Measurements from ENCODE around the gene WNT7A.

The WNT7A gene

DNA sequence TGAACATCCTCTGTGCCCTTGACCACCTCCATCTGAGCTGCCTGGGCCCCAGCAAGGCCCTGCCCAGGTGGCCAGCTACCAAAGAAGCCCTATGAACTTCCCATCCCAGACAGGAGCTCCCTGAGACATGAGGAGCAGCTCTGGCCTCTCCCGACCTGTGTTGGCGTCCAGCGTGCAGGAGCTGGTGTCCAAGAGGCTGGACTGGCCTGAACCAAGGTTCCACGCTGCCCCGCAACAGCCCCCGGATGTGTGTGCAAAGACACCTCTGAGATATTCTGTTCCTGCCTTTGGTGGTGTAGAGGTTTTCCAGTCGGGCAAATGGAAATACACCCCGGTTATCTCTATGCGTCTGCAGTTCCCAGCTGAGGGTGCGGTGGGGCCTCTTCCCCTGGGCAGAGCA is 42.1 kb downstream of the WNT7A start:
- Histone ChIP-seq H2BK120ac (ENCODE audit: insufficient read depth, low read length, poor library complexity) (no peak overlapping the region), H2BK12ac (ENCODE audit: low read length) (no peak overlapping the region), H3K18ac (ENCODE audit: low read length) (no peak overlapping the region), H3K4me3 (ENCODE audit: low read depth, low read length) (no peak overlapping the region), H3K36me3 (ENCODE audit: control insufficient read depth in 1 of 2, insufficient read depth in 2 of 2, low read length in 2 of 2) (no peaks in the 10 kb centered on the region), H2BK5ac (ENCODE audit: low read depth, low read length, poor library complexity) (no peak overlapping the region), H4K12ac (ENCODE audit: low read depth, low read length) (no peak overlapping the region), H3K79me2 (ENCODE audit: control insufficient read depth, insufficient read depth, low read length, poor library complexity) (no peaks in the 10 kb centered on the region), H3K9me3 (ENCODE audit: insufficient read depth, low read depth, low read length) (peaks cover 2% of the 10 kb centered on the region), H2AFZ (ENCODE audit: insufficient read depth, low read length, poor library complexity) (no peak overlapping the region), H3K9ac (ENCODE audit: low read length) (no peak overlapping the region), H4K8ac (ENCODE audit: low read depth, low read length) (no peak overlapping the region), H3K14ac (ENCODE audit: low read length) (no peak overlapping the region), H3K27ac (ENCODE audit: low read depth, low read length) (no peak overlapping the region), H2AK5ac (ENCODE audit: low read length) (no peak overlapping the region), H3K4me2 (ENCODE audit: low read length) (no peak overlapping the region), H3K4ac (ENCODE audit: low read depth, low read length) (no peak overlapping the region), H3K79me1 (ENCODE audit: low read length) (no peaks in the 10 kb centered on the region), H3K27me3 (ENCODE audit: insufficient read depth, low read length) (no peaks in the 10 kb centered on the region), H4K91ac (ENCODE audit: low read depth, low read length) (no peak overlapping the region), H3K23ac (ENCODE audit: low read length) (no peak overlapping the region), H3K4me1 (ENCODE audit: control insufficient read depth in 1 of 2, insufficient read depth in 2 of 2, low read length in 2 of 2) (no peaks in the 10 kb centered on the region)
- DNase-seq: no peak
- no CpG with 5 or more reads among the region's 10 CpGs for WGBS (ENCODE audit: extremely low coverage, insufficient coverage, insufficient read length)

DNA sequence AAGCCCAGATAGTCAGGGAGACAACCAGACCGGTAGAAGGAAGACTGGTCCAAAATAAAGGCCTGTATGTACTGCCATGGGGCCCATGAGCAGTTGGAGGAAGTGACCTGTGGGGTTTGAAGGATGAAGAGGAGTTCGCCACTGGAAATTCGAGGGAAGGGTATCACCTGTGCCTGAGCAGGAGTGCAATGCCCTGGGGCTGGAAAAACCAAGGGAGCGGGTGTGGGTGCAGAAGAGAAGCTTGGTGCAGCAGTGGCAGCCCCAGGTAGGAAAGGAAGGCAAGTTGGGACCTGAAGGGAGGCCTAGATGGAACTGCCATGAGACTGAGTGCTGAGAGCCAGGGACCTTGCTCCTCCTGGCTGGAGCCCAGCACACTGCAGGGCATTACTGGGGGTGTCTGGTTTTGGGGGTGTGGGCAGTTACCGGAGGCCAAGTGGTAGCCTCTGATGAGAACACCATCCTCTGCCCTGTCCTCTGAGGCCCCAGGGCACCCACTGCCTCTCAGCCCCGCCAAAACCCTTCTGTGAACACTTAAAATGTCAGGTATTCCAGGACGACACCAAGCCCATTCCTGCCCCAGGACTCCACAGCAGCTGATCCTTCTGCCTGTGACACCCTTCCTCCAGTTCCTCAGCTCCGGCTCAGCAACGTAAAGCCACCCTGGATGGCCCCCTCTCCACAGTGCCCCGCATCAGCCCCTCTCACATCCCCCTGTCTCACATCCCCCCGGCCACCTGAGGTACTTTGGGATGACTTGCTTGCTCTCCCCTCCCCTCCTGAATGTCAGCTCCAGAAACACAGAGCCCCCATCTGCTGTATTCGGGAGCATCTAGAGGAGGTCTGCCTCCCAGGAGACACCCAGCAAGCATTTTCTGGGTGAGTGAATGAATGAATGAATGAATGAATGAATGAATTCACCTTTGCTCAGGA is 42.9 kb downstream of the WNT7A start:
- no peak overlapping the region for H2BK5ac ChIP-seq (ENCODE audit: low read depth, low read length, poor library complexity)
- H3K9ac ChIP-seq (ENCODE audit: low read length): no peak overlapping the region
- no peak overlapping the region for H2AK5ac ChIP-seq (ENCODE audit: low read length)
- no peak overlapping the region for H4K91ac ChIP-seq (ENCODE audit: low read depth, low read length)
- H3K4me3 ChIP-seq (ENCODE audit: low read depth, low read length): no peak overlapping the region
- H3K4ac ChIP-seq (ENCODE audit: low read depth, low read length): no peak overlapping the region
- no peak overlapping the region for H3K23ac ChIP-seq (ENCODE audit: low read length)
- H3K27me3 ChIP-seq (ENCODE audit: insufficient read depth, low read length): no peaks in the 10 kb centered on the region
- no peak overlapping the region for H3K4me2 ChIP-seq (ENCODE audit: low read length)
- no peaks in the 10 kb centered on the region for H3K79me2 ChIP-seq (ENCODE audit: control insufficient read depth, insufficient read depth, low read length, poor library complexity)
- H3K79me1 ChIP-seq (ENCODE audit: low read length): no peaks in the 10 kb centered on the region
- H3K27ac ChIP-seq (ENCODE audit: low read depth, low read length): no peak overlapping the region
- no peak overlapping the region for H3K14ac ChIP-seq (ENCODE audit: low read length)
- H2AFZ ChIP-seq (ENCODE audit: insufficient read depth, low read length, poor library complexity): no peak overlapping the region
- H3K4me1 ChIP-seq (ENCODE audit: control insufficient read depth in 1 of 2, insufficient read depth in 2 of 2, low read length in 2 of 2): no peaks in the 10 kb centered on the region
- H3K36me3 ChIP-seq (ENCODE audit: control insufficient read depth in 1 of 2, insufficient read depth in 2 of 2, low read length in 2 of 2): no peaks in the 10 kb centered on the region
- no peak overlapping the region for H2BK12ac ChIP-seq (ENCODE audit: low read length)
- peaks cover 2% of the 10 kb centered on the region for H3K9me3 ChIP-seq (ENCODE audit: insufficient read depth, low read depth, low read length)
- peak in 1 of 2 donors; percentile 40 for DNase-seq
- H4K12ac ChIP-seq (ENCODE audit: low read depth, low read length): no peak overlapping the region
- WGBS (ENCODE audit: extremely low coverage, insufficient coverage, insufficient read length): no CpG with 5 or more reads among the region's 12 CpGs
- no peak overlapping the region for H4K8ac ChIP-seq (ENCODE audit: low read depth, low read length)
- H3K18ac ChIP-seq (ENCODE audit: low read length): no peak overlapping the region
- no peak overlapping the region for H2BK120ac ChIP-seq (ENCODE audit: insufficient read depth, low read length, poor library complexity)

- no CpG with 5 or more reads among the region's 9 CpGs for WGBS (ENCODE audit: extremely low coverage, insufficient coverage, insufficient read length)
These were observed 44.6 kb downstream of the WNT7A start for GRCh38 chr3:13835246-13835645.

DNA sequence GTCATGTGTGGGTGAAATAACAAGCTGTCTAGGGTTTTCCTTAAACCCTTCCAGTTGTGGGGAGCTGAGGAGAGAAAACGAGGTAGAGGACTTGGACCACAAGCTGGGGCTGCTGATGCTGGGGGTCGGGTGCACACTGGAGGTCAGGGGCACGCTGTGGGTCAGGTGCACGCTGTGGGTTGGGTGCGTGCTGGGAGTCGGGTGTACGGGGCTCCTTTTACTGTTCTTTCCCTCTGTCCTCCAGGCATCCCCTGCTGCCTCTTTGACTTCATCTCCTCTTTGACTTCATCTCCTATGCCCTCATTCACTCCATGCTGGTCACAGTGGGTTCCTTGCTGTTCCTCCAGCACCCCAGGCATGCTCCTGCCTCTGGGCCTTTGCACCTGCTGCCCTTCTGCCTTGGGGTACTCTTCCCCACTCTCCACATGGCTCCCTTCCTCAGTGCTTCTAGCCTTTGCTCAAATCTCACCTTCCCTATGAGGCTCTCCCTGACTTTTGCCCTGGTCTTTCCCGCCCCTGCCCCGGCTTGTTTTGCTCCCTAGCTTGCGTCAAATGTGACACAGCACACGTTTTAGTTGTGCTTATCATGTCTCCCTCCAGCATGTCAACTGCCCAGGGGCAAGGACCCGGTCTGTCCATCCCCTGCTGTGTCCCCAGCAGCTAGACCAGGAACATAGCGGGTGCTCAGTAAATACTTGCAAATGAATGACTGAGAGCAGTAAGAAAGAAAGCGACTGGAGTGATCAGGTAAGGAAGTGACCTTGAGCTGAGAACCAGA is 45.4 kb downstream of the WNT7A start:
- no peak overlapping the region for H3K4me3 ChIP-seq (ENCODE audit: low read depth, low read length)
- H3K23ac ChIP-seq (ENCODE audit: low read length): no peak overlapping the region
- H3K4me1 ChIP-seq (ENCODE audit: control insufficient read depth in 1 of 2, insufficient read depth in 2 of 2, low read length in 2 of 2): no peaks in the 10 kb centered on the region
- no peak overlapping the region for H3K4ac ChIP-seq (ENCODE audit: low read depth, low read length)
- no peak overlapping the region for H3K4me2 ChIP-seq (ENCODE audit: low read length)
- H2BK5ac ChIP-seq (ENCODE audit: low read depth, low read length, poor library complexity): no peak overlapping the region
- H3K36me3 ChIP-seq (ENCODE audit: control insufficient read depth in 1 of 2, insufficient read depth in 2 of 2, low read length in 2 of 2): no peaks in the 10 kb centered on the region
- no CpG with 5 or more reads among the region's 14 CpGs for WGBS (ENCODE audit: extremely low coverage, insufficient coverage, insufficient read length)
- H3K79me2 ChIP-seq (ENCODE audit: control insufficient read depth, insufficient read depth, low read length, poor library complexity): no peaks in the 10 kb centered on the region
- DNase-seq: peak; percentile 80 to 82
- no peaks in the 10 kb centered on the region for H3K79me1 ChIP-seq (ENCODE audit: low read length)
- H3K9ac ChIP-seq (ENCODE audit: low read length): no peak overlapping the region
- no peak overlapping the region for H2AK5ac ChIP-seq (ENCODE audit: low read length)
- no peak overlapping the region for H2BK12ac ChIP-seq (ENCODE audit: low read length)
- H3K9me3 ChIP-seq (ENCODE audit: insufficient read depth, low read depth, low read length): peaks cover 2% of the 10 kb centered on the region
- H3K18ac ChIP-seq (ENCODE audit: low read length): no peak overlapping the region
- no peak overlapping the region for H4K91ac ChIP-seq (ENCODE audit: low read depth, low read length)
- no peak overlapping the region for H2BK120ac ChIP-seq (ENCODE audit: insufficient read depth, low read length, poor library complexity)
- no peak overlapping the region for H4K8ac ChIP-seq (ENCODE audit: low read depth, low read length)
- no peak overlapping the region for H3K14ac ChIP-seq (ENCODE audit: low read length)
- no peak overlapping the region for H4K12ac ChIP-seq (ENCODE audit: low read depth, low read length)
- no peaks in the 10 kb centered on the region for H3K27me3 ChIP-seq (ENCODE audit: insufficient read depth, low read length)
- H2AFZ ChIP-seq (ENCODE audit: insufficient read depth, low read length, poor library complexity): no peak overlapping the region
- no peak overlapping the region for H3K27ac ChIP-seq (ENCODE audit: low read depth, low read length)

More at GRCh38 chr3:13835246-13835645, 44.6 kb downstream of the WNT7A start:
- H2BK120ac ChIP-seq (ENCODE audit: insufficient read depth, low read length, poor library complexity): no peak overlapping the region
- H3K4me1 ChIP-seq (ENCODE audit: control insufficient read depth in 1 of 2, insufficient read depth in 2 of 2, low read length in 2 of 2): no peaks in the 10 kb centered on the region
- H3K36me3 ChIP-seq (ENCODE audit: control insufficient read depth in 1 of 2, insufficient read depth in 2 of 2, low read length in 2 of 2): no peaks in the 10 kb centered on the region
- H3K14ac ChIP-seq (ENCODE audit: low read length): no peak overlapping the region
- no peak overlapping the region for H2AFZ ChIP-seq (ENCODE audit: insufficient read depth, low read length, poor library complexity)
- no peak overlapping the region for H3K4me2 ChIP-seq (ENCODE audit: low read length)
- no peak overlapping the region for H3K23ac ChIP-seq (ENCODE audit: low read length)
- H2AK5ac ChIP-seq (ENCODE audit: low read length): no peak overlapping the region
- no peak overlapping the region for H3K4me3 ChIP-seq (ENCODE audit: low read depth, low read length)
- no peak overlapping the region for H4K91ac ChIP-seq (ENCODE audit: low read depth, low read length)
- no peak overlapping the region for H3K27ac ChIP-seq (ENCODE audit: low read depth, low read length)
- H2BK12ac ChIP-seq (ENCODE audit: low read length): no peak overlapping the region
- peaks cover 2% of the 10 kb centered on the region for H3K9me3 ChIP-seq (ENCODE audit: insufficient read depth, low read depth, low read length)
- no peaks in the 10 kb centered on the region for H3K79me1 ChIP-seq (ENCODE audit: low read length)
- no peak overlapping the region for H4K12ac ChIP-seq (ENCODE audit: low read depth, low read length)
- H3K27me3 ChIP-seq (ENCODE audit: insufficient read depth, low read length): no peaks in the 10 kb centered on the region
- H3K9ac ChIP-seq (ENCODE audit: low read length): no peak overlapping the region
- H3K18ac ChIP-seq (ENCODE audit: low read length): no peak overlapping the region
- H2BK5ac ChIP-seq (ENCODE audit: low read depth, low read length, poor library complexity): no peak overlapping the region
- H3K4ac ChIP-seq (ENCODE audit: low read depth, low read length): no peak overlapping the region
- H3K79me2 ChIP-seq (ENCODE audit: control insufficient read depth, insufficient read depth, low read length, poor library complexity): no peaks in the 10 kb centered on the region
- DNase-seq: no peak
- no peak overlapping the region for H4K8ac ChIP-seq (ENCODE audit: low read depth, low read length)
